ENCODE results near the gene RASD2.

RASD2 gene

GRCh38 chr22:35519306-35520000 lies 21.2 kb upstream of the RASD2 start:
- DNase-seq, result no peak

- DNase-seq, result no peak
These were observed 19.0 kb upstream of the RASD2 start for GRCh38 chr22:35521358-35522224.

- DNase-seq, result no peak
These were observed 18.1 kb upstream of the RASD2 start for GRCh38 chr22:35522225-35523149.

- DNase-seq, result no peak
These were observed 17.3 kb upstream of the RASD2 start for GRCh38 chr22:35523167-35523947.

- no peak for DNase-seq
These were observed 15.5 kb upstream of the RASD2 start for GRCh38 chr22:35524966-35525686.

GRCh38 chr22:35525687-35526332 lies 14.8 kb upstream of the RASD2 start:
- no peak for DNase-seq

- DNase-seq, result no peak
These were observed 14.2 kb upstream of the RASD2 start for GRCh38 chr22:35526333-35526979.

GRCh38 chr22:35528927-35529326 lies 11.7 kb upstream of the RASD2 start:
- DNase-seq, result no peak

GRCh38 chr22:35530700-35531099 lies 9.9 kb upstream of the RASD2 start:
- DNase-seq, result no peak

GRCh38 chr22:35531202-35531601 lies 9.4 kb upstream of the RASD2 start:
- DNase-seq, result no peak

GRCh38 chr22:35531676-35532075 lies 9.0 kb upstream of the RASD2 start:
- no peak for DNase-seq

GRCh38 chr22:35533365-35534029 lies 7.1 kb upstream of the RASD2 start:
- no peak for DNase-seq

- DNase-seq, result no peak
These were observed 6.5 kb upstream of the RASD2 start for GRCh38 chr22:35534091-35534490.

GRCh38 chr22:35537232-35537631 lies 3.4 kb upstream of the RASD2 start:
- no peak for DNase-seq

GRCh38 chr22:35538801-35539321 lies 1.8 kb upstream of the RASD2 start:
- DNase-seq, result peak; percentile 17

- DNase-seq, result no peak
These were observed 1.1 kb upstream of the RASD2 start for GRCh38 chr22:35539487-35539886.

GRCh38 chr22:35539910-35540594 lies 579 bp upstream of the RASD2 start:
- peak; percentile 33 for DNase-seq

GRCh38 chr22:35541254-35541748 lies 670 bp downstream of the RASD2 start:
- no peak for DNase-seq
